Gastroesophageal sphincter (tissue), 4 donors: Measurements from ENCODE around the gene ADD3. TPM values are rescaled to one million over a fixed set of nuclear protein-coding genes. Genes with fewer than 3 reads are reported as not detected.

Source experiments
- ATAC-seq: fragments of 150-250 bp; one replicate; pipeline ENCODE4 v1.9.1; 2016; ENCODE audit warnings: mild to moderate bottlenecking, moderate library complexity
- H3K27ac ChIP-seq, 4 donors: fragments of 200-600 bp; sonication (generic) in 3 of 4; 1 replicate in 3 of 4; 2 replicates in 1 of 4; pipeline ENCODE4 v1.5.1; 2016 to 2019
- H3K27me3 ChIP-seq: fragments of 200-600 bp; sonication (generic); one replicate; pipeline ENCODE4 v1.5.1; 2019
- H3K36me3 ChIP-seq, 2 donors: fragments of 200-600 bp; sonication (generic); one replicate each; pipeline ENCODE4 v1.5.1; 2019; ENCODE audit warnings: control low read depth in 1 of 2
- H3K4me1 ChIP-seq, 3 donors: fragments of 200-600 bp; sonication (generic); 1 replicate in 2 of 3; 2 replicates in 1 of 3; pipeline ENCODE4 v1.5.1; 2016 to 2019; ENCODE audit warnings: control low read depth in 2 of 3
- H3K4me3 ChIP-seq, 2 donors: fragments of 200-600 bp; sonication (generic); one replicate each; pipeline ENCODE4 v1.5.1; 2019; ENCODE audit warnings: mild to moderate bottlenecking in 1 of 2, moderate library complexity in 1 of 2
- H3K9me3 ChIP-seq, 3 donors: fragments of 200-600 bp; sonication (generic); one replicate each; pipeline ENCODE4 v1.5.1; 2017 to 2019; ENCODE audit warnings: control low read depth in 2 of 3
- EP300 ChIP-seq: sonication (generic); formaldehyde crosslinking; IDR thresholded peaks from one replicate; pipeline ENCODE4 v1.6.1; 2017; ENCODE audit warnings: antibody characterized with exemption, mild to moderate bottlenecking
- POLR2A ChIP-seq, 2 donors: fragments of 450-650 bp; IDR thresholded peaks; one replicate each; pipeline ENCODE4 v1.6.1; 2017; ENCODE audit warnings: antibody characterized with exemption in 2 of 2, mild to moderate bottlenecking in 2 of 2, moderate library complexity in 1 of 2
- POLR2AphosphoS5 ChIP-seq: sonication (generic); formaldehyde crosslinking; IDR thresholded peaks from one replicate; pipeline ENCODE4 v1.6.1; 2017; ENCODE audit warnings: antibody characterized with exemption
- WGBS, 2 donors: methylation state at CpG; one replicate each; pipeline ENCODE4 v1.1.5; 2018; ENCODE audit warnings: low coverage in 1 of 2; 5-methylcytosine and 5-hydroxymethylcytosine counted together
- total RNA-seq, 4 donors: library from RNA; depleted of rRNA; stranded (reverse); fragments of >200 nt; gene quantifications; one replicate each; pipeline ENCODE4 v1.1.0, GENCODE V29; 2016
- TF ChIP-seq, protein P1 (sequence below), 4 experiments: fragments of 200-600 bp in 2 of 4; fragments of 450-650 bp in 2 of 4; sonication (generic) in 1 of 4; IDR thresholded peaks; one replicate each; pipeline ENCODE4 v1.5.1; 2017 to 2019; ENCODE audit warnings: antibody characterized with exemption in 4 of 4, mild to moderate bottlenecking in 2 of 4, moderate library complexity in 2 of 4

Gene ADD3
- total RNA-seq, 4 donors from 2014 or later: 50.3 to 277 (median 118) TPM

DNA sequence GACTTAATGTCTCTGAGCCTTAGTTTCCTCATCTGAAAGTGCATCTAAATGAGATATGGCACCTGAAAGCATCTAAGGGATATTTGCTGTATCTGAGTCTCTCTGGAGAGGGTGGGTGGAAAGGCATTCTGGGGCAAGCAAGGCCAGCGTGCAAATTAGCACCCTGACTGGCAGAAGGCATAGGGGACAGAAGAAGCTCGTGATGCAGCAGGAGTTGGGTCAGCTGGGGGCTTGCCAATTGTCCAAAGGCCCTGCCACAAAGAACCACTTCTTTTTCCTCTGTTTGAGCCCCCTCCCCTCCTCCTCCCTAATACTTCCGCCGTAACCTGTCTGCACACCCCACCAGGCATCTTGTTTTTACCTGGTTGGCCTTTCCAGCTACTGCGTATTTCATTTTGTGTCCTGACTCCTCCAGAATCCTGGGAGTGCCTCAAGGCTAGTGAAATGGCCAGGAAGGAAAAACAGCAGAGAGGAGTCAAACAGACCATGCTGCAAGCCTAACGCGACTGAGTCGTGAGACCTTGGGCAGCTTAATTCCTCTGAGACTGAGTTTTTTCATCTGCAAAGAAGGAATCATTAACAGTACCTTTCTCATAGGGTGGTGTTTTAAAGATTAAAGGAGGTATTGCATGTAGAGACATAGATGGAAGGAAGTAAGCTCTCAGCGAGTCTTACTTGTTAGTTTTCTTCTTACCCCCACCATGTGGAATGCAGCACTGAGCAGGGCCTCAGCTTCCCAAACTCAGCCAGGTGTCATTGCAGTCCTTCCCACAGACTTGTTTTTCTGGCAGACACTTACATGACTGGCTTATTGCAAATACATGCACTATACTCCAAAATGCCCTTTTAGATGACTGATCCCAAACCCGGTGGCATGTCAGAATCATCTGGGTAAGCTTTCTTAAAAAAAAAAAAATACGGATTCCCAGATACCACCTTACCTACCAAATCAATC lies 150.5 kb downstream of the ADD3 start:
- Histone ChIP-seq H3K27ac (no peak overlapping the region), H3K27me3 (peaks cover 8% of the 10 kb centered on the region), H3K9me3 (no peaks in the 10 kb centered on the region), H3K36me3 (no peaks in the 10 kb centered on the region), H3K4me1 (no peaks in the 10 kb centered on the region), H3K4me3 (no peak overlapping the region)
- TF ChIP-seq POLR2AphosphoS5 (no peak), EP300 (no peak), POLR2A (IDR thresholded peaks at IDR 0.05) (no peak)
- TF ChIP-seq, protein P1, sequence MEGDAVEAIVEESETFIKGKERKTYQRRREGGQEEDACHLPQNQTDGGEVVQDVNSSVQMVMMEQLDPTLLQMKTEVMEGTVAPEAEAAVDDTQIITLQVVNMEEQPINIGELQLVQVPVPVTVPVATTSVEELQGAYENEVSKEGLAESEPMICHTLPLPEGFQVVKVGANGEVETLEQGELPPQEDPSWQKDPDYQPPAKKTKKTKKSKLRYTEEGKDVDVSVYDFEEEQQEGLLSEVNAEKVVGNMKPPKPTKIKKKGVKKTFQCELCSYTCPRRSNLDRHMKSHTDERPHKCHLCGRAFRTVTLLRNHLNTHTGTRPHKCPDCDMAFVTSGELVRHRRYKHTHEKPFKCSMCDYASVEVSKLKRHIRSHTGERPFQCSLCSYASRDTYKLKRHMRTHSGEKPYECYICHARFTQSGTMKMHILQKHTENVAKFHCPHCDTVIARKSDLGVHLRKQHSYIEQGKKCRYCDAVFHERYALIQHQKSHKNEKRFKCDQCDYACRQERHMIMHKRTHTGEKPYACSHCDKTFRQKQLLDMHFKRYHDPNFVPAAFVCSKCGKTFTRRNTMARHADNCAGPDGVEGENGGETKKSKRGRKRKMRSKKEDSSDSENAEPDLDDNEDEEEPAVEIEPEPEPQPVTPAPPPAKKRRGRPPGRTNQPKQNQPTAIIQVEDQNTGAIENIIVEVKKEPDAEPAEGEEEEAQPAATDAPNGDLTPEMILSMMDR (IDR thresholded peaks at IDR 0.05): no peak
- no peak for ATAC-seq
- WGBS, 2 donors: 82 to 90% methylated on average over 6 to 11 of the region's 11 CpGs

DNA sequence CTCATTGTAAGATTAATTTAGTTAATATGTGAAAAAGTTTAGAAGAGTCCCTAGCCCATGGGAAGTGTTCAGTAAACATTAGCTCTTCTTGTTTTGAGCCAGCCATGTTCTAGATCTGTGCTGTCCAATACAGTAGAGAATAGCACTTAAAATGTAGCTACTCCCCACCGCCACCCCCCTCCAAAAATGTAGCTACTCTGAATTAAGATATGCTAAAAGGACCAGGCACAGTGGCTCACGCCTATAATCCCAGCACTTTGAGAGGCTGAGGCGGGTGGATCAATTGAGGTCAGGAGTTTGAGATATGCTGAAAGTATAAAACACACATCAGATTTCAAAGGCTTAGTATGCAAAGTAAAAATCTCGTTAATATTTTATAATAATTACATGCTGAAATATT lies 152.3 kb downstream of the ADD3 start:
- Histone ChIP-seq H3K4me1 (no peaks in the 10 kb centered on the region), H3K4me3 (no peak overlapping the region), H3K9me3 (no peaks in the 10 kb centered on the region), H3K27me3 (peaks cover under 1% of the 10 kb centered on the region), H3K36me3 (no peaks in the 10 kb centered on the region), H3K27ac (no peak overlapping the region)
- WGBS, 2 donors: 84 to 92% methylated on average over 3 to 4 of the region's 4 CpGs
- no peak for ATAC-seq
- TF ChIP-seq POLR2A (IDR thresholded peaks at IDR 0.05) (no peak), EP300 (no peak), POLR2AphosphoS5 (no peak)
- TF ChIP-seq, protein P1 (IDR thresholded peaks at IDR 0.05): no peak

DNA sequence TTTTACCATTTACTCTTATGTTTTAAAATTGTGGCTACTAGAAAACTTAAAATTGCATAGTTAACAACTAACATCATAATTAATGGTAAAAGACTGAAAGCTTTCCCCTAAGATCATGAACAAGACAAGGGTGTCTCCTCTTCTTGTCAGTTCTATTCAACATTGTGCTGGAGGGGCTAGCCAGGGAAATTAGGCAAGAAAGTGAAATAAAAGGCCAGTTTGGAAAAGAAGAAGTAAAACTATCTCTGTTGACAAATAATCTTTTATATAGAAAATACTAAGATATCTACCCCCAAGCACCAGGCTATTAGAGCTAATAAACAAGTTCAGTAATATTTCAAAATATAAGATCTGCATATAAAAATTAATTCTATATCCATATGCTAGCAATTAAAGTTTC lies 152.7 kb downstream of the ADD3 start:
- Histone ChIP-seq H3K4me3 (no peak overlapping the region), H3K27me3 (peaks cover 3% of the 10 kb centered on the region), H3K36me3 (no peaks in the 10 kb centered on the region), H3K9me3 (no peaks in the 10 kb centered on the region), H3K27ac (no peak overlapping the region), H3K4me1 (no peaks in the 10 kb centered on the region)
- TF ChIP-seq, protein P1 (IDR thresholded peaks at IDR 0.05): no peak
- TF ChIP-seq POLR2AphosphoS5 (no peak), EP300 (no peak), POLR2A (IDR thresholded peaks at IDR 0.05) (no peak)
- ATAC-seq: no peak

DNA sequence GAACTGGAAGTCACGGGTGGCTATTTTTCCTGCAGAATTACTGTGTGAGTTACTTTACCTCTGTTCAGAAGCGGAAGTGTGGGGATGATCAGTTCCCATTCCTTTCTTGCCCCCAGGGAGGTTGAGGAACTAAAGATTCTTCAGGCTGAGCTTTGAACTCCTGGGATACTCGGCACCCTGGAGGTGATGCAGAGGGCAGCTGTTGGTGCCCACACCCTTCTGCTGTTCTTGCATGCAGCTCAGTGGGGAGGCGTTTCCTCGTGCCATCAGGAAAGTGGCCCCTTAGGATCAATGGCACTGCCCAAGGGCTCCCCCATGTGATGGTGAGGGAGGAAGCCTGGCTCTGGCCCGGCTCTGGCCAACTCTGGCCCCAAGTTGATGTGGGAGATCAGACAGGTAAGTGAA lies 155.0 kb downstream of the ADD3 start:
- Histone ChIP-seq H3K4me1 (no peaks in the 10 kb centered on the region), H3K27ac (no peak overlapping the region), H3K27me3 (peaks cover 25% of the 10 kb centered on the region), H3K36me3 (no peaks in the 10 kb centered on the region), H3K9me3 (no peaks in the 10 kb centered on the region), H3K4me3 (no peak overlapping the region)
- TF ChIP-seq POLR2A (IDR thresholded peaks at IDR 0.05) (no peak), EP300 (no peak), POLR2AphosphoS5 (no peak)
- TF ChIP-seq, protein P1 (IDR thresholded peaks at IDR 0.05): no peak
- 52 to 54% methylated on average over 3 to 5 of the region's 6 CpGs for WGBS, 2 donors
- ATAC-seq: no peak

DNA sequence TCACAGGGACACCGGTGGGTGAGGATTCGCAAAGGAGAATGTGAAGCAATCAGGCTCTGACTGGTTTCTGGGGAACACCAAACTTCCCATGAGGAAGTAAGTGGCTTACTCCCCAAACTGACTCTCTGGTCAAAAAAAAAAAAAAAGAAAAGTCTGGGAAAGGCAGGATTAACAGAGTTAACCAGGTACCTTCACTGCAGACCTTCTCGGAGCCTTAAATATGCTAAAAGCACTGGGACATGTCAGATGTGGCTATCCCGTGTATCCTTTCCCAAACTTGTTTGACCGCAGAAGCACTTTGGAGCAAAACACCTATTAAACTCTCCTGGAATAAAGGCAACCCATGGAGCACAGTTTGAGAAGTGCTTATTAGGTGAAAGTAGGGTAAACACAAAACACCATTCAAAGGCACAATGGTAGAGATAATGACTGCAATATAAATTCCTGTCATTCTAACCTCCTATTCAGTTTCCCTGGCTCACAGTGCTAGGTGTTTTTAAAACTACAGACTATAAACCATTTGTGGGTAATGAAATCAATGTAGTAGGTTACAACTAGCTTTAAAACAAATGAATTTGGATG lies 155.5 kb downstream of the ADD3 start:
- Histone ChIP-seq H3K4me1 (peaks cover 0 to 5% (median 0%) of the 10 kb centered on the region in 3 donors), H3K9me3 (no peaks in the 10 kb centered on the region), H3K27me3 (peaks cover 30% of the 10 kb centered on the region), H3K4me3 (no peak overlapping the region), H3K27ac (no peak overlapping the region), H3K36me3 (no peaks in the 10 kb centered on the region)
- 75 to 93% methylated on average over 3 of the region's 5 CpGs for WGBS, 2 donors
- no peak for ATAC-seq
- TF ChIP-seq, protein P1 (IDR thresholded peaks at IDR 0.05): no peak
- no peak for TF ChIP-seq EP300
- no peak for TF ChIP-seq POLR2AphosphoS5
- TF ChIP-seq POLR2A (IDR thresholded peaks at IDR 0.05): no peak
